Progenitor cell of endocrine pancreas (in vitro differentiated cells): Measurements from ENCODE around the gene STK10. TPM values are rescaled to one million over a fixed set of nuclear protein-coding genes. Genes with fewer than 3 reads are reported as not detected.

Experiments used
- DNase-seq: peaks from one replicate; pipeline ENCODE4 v3.0.0; 2021; ENCODE audit warnings: low spot score; ENCODE audit not compliant: unreplicated experiment
- H3K27ac Mint-ChIP-seq: 2 replicates; pipeline ENCODE4 v1.8.0; 2021; ENCODE audit warnings: mild to moderate bottlenecking, moderate library complexity, mixed read lengths
- H3K27me3 Mint-ChIP-seq: 2 replicates; pipeline ENCODE4 v1.8.0; 2021; ENCODE audit warnings: mixed read lengths
- H3K36me3 Mint-ChIP-seq: 2 replicates; pipeline ENCODE4 v1.8.0; 2022; ENCODE audit warnings: mixed read lengths; ENCODE audit not compliant: insufficient read depth
- H3K4me1 Mint-ChIP-seq: 2 replicates; pipeline ENCODE4 v1.8.0; 2021; ENCODE audit warnings: low read depth, mixed read lengths
- H3K4me3 Mint-ChIP-seq: 2 replicates; pipeline ENCODE4 v1.8.0; 2021; ENCODE audit warnings: low read depth, mild to moderate bottlenecking, moderate library complexity, mixed read lengths
- H3K9me3 Mint-ChIP-seq: 2 replicates; pipeline ENCODE4 v1.8.0; 2021; ENCODE audit warnings: low read depth, mixed read lengths
- CTCF ChIP-seq: fragments of 200-600 bp; sonication (generic); IDR thresholded peaks from one replicate; pipeline ENCODE4 v1.5.0; 2021; ENCODE audit warnings: antibody characterized with exemption, mild to moderate bottlenecking; ENCODE audit not compliant: unreplicated experiment
- total RNA-seq: library from RNA; stranded (reverse); gene quantifications from 2 replicates; pipeline ENCODE4 v1.2.1, GENCODE V29; 2021

The STK10 gene
- total RNA-seq, 1 donor from 2014 or later: 18.1 TPM

GRCh38 chr5:171992813-171993212 lies 195.2 kb downstream of the STK10 start:
- no peak for DNase-seq
- Mint-ChIP-seq H3K9me3 (no peaks in the 10 kb centered on the region), H3K4me3 (no peak overlapping the region), H3K27me3 (no peaks in the 10 kb centered on the region), H3K27ac (peak overlapping the region; percentile 65), H3K36me3 (peaks cover 16% of the 10 kb centered on the region), H3K4me1 (peaks cover 25% of the 10 kb centered on the region)
- no peak for TF ChIP-seq CTCF

DNA sequence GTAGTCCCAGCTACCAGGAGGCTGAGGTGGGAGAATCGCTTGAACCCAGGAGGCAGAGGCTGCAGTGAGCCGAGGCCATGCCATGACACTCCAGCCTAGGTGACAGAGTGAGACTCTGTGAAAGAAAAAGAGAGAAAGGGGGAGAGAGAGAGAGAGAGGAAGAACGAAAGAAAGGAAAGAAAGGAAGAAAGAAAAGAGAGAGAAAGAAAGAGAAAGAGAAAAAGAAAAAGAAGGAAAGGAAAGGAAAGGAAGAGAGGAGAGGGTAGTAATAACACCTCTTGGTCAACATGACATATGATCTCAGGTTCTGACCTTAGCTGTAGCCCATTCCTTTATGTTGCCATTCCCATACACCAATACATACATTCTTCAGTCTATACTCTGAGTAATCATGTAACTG lies 195.7 kb downstream of the STK10 start:
- DNase-seq: no peak
- Mint-ChIP-seq H3K4me1 (peaks cover 20% of the 10 kb centered on the region), H3K9me3 (no peaks in the 10 kb centered on the region), H3K27ac (peak overlapping the region; percentile 65), H3K27me3 (no peaks in the 10 kb centered on the region), H3K36me3 (peaks cover 16% of the 10 kb centered on the region), H3K4me3 (no peak overlapping the region)
- no peak for TF ChIP-seq CTCF

Other genes with a start within 250 kb of the STK10 start
- gene FBXW11, start 181.6 kb downstream of the STK10 start, total RNA-seq: 61.2 and 63.5 TPM in 2 replicates
- gene EFCAB9, start 5.9 kb upstream of the STK10 start, total RNA-seq: not detected in 2 replicates
- 69.6 and 72.7 TPM in 2 replicates for gene UBTD2, start 95.5 kb upstream of the STK10 start, total RNA-seq